Measurements from ENCODE around the gene LSR.
A peak's percentile ranks its signal among the peaks of the same experiment; 100 is the strongest.
"Not testable (repeated sequence)": the region's sequence is repeated elsewhere in the genome, so short reads cannot be mapped to it uniquely, and the experiment has no call there.

The LSR gene

GRCh38 chr19:35267353-35267817 lies 18.6 kb downstream of the LSR start:
- no peak for DNase-seq (ENCODE audit: low read depth, low spot score)

GRCh38 chr19:35267818-35268535 lies 19.2 kb downstream of the LSR start:
- DNase-seq (ENCODE audit: low read depth, low spot score) = peak; percentile 33

- no peak for DNase-seq (ENCODE audit: low read depth, low spot score)
These were observed 20.0 kb downstream of the LSR start, which contains the start of gene USF2 for GRCh38 chr19:35268536-35269437. USF2 (plus strand) TSS chr19:35268962; CDS start chr19:35269102, 140 bp downstream.

GRCh38 chr19:35269438-35270117 lies 20.8 kb downstream of the LSR start:
- DNase-seq (ENCODE audit: low read depth, low spot score) = peak; percentile 60

- no peak for DNase-seq (ENCODE audit: low read depth, low spot score)
These were observed 21.6 kb downstream of the LSR start for GRCh38 chr19:35270381-35270811.

GRCh38 chr19:35271546-35271945 lies 22.7 kb downstream of the LSR start:
- no peak for DNase-seq (ENCODE audit: low read depth, low spot score)

- no peak for DNase-seq (ENCODE audit: low read depth, low spot score)
These were observed 23.4 kb downstream of the LSR start for GRCh38 chr19:35272122-35272719.

- no peak for DNase-seq (ENCODE audit: low read depth, low spot score)
These were observed 24.3 kb downstream of the LSR start for GRCh38 chr19:35272954-35273649.

GRCh38 chr19:35273686-35274259 lies 25.0 kb downstream of the LSR start:
- DNase-seq (ENCODE audit: low read depth, low spot score) = no peak

GRCh38 chr19:35274323-35274722 lies 25.5 kb downstream of the LSR start:
- no peak for DNase-seq (ENCODE audit: low read depth, low spot score)

- no peak for DNase-seq (ENCODE audit: low read depth, low spot score)
These were observed 28.0 kb downstream of the LSR start for GRCh38 chr19:35276706-35277281.

GRCh38 chr19:35278578-35279284 lies 29.9 kb downstream of the LSR start:
- no peak for DNase-seq (ENCODE audit: low read depth, low spot score)

- DNase-seq (ENCODE audit: low read depth, low spot score) = no peak
These were observed 30.6 kb downstream of the LSR start for GRCh38 chr19:35279374-35279773.

GRCh38 chr19:35279985-35280821 lies 31.4 kb downstream of the LSR start:
- no peak for DNase-seq (ENCODE audit: low read depth, low spot score)

GRCh38 chr19:35281303-35281702 lies 32.5 kb downstream of the LSR start:
- DNase-seq (ENCODE audit: low read depth, low spot score) = no peak

GRCh38 chr19:35284153-35285094 lies 35.6 kb downstream of the LSR start:
- no peak for DNase-seq (ENCODE audit: low read depth, low spot score)

GRCh38 chr19:35285095-35285449 lies 36.3 kb downstream of the LSR start:
- DNase-seq (ENCODE audit: low read depth, low spot score) = no peak

GRCh38 chr19:35285465-35285864 lies 36.7 kb downstream of the LSR start:
- DNase-seq (ENCODE audit: low read depth, low spot score) = not testable (repeated sequence)

All from activated CD4-positive, CD25-positive, alpha-beta regulatory T cell treated with anti-CD3 and anti-CD28 coated beads, Interleukin-2, amount 50 U/mL, for 16 hours (primary cell).